DMS53 treated with DMSO at 0.1 percent for 48 hours (cell line): Measurements from ENCODE around the gene P2RX7.
"Not testable (repeated sequence)": the region's sequence is repeated elsewhere in the genome, so short reads cannot be mapped to it uniquely, and the experiment has no call there.

ENCODE experiments used
- DNase-seq: peaks from one replicate; lab custom pipeline; 2025; ENCODE audit not compliant: unreplicated experiment; lab: John Stamatoyannopoulos, UW

Gene P2RX7

DNA sequence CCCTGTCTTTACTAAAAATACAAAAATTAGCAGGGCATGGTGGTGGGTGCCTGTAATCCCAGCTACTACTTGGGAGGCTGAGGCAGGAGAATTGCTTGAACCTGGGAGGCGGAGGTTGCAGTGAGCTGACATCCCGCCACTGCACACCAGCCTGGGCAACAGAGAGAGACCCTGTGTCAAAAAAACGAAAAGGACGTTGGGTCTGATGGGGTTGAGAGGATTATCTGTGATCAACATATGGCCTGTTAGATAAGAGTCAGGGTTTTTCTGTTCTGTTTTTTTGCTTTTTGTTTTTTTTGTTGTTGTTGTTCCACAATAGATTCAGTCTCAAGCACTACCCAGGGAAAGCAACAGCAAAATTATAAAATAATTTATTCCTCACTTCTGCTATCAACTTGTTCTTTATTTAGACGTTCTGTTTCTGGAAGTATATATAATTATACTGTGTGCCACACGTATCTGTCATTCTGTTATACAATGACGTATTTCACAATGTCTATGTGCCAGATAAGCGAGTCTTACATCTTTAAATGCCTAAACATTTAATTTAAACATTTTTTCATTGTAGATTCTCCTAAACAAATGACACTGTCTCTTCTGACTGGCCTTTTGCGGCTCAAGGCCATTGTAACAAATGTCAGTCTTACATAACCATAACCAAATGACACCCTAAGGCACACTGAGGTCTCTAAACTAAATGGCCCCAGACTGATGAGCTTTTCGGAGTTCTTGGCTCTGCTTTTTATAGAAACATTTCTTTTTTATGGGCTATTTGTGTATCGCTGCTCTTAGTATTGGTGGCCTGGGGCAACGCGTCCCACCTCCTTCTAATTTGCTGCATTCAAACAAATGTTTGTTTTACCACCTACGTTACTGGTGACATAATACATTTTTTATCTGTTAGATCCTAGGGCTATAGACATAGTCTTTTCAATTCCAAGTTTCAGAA is 70.0 kb downstream of the P2RX7 start:
- DNase-seq = no peak

DNA sequence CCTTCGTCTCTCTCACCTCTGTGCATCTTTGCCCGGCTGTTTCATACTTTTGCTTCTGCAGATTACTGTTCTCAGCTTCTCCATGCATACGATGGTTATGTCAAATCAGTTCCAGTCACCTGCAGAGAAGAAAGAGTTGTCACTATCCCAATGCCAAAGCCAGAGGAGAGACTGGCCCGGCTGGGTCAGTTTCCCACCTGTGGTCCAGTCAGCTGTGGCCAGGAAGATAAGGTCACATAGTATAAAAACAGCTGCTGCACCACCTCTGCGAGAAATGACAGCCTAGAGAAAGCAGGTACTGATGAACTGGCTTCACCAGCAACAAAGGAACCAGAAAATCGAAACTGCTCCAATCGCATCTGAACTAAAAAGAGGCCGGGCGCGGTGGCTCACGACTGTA is 70.8 kb downstream of the P2RX7 start:
- DNase-seq = no peak

DNA sequence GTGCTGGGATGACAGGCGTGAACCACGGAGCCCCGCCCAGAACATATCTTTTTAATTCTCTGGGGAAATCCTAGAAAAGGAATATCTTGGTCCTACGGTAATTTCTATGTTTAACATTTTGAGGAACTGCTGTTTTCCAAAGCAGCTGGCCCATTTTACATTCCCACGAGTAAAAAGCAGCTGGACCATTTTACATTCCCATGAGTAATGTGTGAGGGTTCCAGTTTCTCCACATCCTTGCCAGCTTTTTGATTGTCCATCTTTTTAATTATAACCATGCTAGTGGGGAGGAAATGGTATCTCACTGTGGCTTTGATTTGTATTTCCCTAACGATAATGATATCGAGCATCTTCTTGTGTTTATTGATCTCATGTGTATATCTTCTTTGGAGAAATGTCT is 72.8 kb downstream of the P2RX7 start:
- DNase-seq = no peak

GRCh38 chr12:121208571-121208970 is 75.9 kb downstream of the P2RX7 start:
- not testable (repeated sequence) for DNase-seq

- DNase-seq = no peak
Measured at GRCh38 chr12:121209221-121209620, 76.5 kb downstream of the P2RX7 start.

GRCh38 chr12:121209624-121210572 is 77.2 kb downstream of the P2RX7 start, which contains the start of gene P2RX4:
P2RX4 (plus strand) TSS chr12:121210129; CDS start chr12:121210165, 36 bp downstream.
- DNase-seq = peak; percentile 74

DNA sequence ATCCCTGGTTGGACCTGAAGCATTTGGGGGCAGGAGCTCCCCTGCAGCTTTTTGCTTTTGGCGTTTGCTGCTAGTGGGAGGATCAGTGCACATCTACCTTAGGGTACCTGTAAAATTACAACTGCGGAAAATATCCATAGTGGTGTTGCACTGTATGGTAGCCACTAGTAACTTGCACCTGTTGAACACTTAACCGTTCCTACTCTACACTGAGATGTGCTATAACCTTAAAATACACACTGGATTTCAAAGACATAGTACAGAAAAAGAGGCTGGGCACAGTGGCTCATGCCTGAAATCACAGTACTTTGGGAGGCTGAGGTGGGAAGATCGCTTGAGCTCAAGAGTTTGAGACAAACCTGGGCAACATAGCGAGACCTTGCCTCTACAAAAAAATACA is 80.2 kb downstream of the P2RX7 start:
- DNase-seq = no peak

GRCh38 chr12:121214166-121214777 is 81.6 kb downstream of the P2RX7 start:
- DNase-seq = no peak

DNA sequence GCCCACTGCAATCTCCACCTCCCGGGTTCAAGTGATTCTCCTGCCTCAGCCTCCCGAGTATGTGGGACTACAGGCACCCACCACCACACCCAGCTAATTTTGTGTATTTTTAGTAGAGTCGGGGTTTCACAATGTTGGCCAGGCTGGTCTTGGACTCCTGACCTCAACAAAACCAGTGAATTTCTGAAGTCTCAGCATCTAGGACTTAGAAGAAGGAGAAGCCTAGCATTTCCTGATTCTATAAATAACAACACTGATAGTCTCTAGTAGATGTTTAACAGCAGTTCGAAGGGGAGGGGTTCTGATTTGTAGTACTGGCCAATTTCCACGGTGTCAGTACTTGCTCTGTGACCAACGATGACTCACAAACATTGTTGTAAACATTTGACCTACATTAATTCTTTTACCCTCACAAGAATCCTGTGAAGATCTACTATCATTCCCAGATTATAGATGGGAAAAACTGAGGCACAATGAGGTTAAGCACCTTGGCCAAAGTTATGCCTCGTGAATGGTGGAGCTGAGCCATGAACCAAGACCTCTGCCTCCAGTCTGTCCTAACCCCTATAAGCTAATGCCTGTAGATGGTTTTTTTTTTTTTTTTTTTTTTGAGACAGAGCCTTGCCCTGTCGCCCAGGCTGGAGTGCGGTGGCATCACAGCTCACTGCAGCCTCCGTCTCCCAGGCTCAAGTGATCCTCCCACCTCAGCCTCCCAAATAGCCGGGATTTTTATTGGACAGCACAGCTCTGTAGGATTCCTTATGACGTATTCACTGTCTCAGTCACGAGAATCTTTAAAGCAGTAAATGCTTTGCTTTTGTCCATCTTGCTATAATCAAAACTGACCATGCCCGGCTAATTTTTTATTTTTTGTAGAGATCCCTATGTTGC is 82.4 kb downstream of the P2RX7 start:
- peak; percentile 69 for DNase-seq

DNA sequence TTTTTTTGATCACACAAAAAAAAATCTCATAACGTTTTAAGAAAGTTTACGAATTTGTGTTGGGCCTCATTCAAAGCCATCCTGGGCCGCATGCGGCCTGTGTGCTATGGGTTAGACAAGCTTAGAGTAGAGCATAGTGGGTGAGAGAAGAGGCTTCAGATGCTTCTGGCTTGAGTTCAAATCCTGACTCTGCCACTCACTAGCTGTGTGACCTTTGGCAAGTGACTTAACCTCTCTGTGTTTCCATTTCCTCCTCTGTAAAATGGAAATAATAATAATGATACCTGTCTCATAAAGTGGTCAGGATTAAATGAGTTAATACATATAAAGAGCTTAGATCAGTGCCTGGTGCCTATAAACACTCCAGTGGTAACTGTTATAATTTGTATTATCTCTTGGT is 83.4 kb downstream of the P2RX7 start:
- DNase-seq = no peak

- DNase-seq = no peak
Measured at GRCh38 chr12:121217063-121217462, 84.4 kb downstream of the P2RX7 start.

GRCh38 chr12:121217761-121218160 is 85.1 kb downstream of the P2RX7 start:
- no peak for DNase-seq

GRCh38 chr12:121218588-121219352 is 86.1 kb downstream of the P2RX7 start:
- no peak for DNase-seq

DNA sequence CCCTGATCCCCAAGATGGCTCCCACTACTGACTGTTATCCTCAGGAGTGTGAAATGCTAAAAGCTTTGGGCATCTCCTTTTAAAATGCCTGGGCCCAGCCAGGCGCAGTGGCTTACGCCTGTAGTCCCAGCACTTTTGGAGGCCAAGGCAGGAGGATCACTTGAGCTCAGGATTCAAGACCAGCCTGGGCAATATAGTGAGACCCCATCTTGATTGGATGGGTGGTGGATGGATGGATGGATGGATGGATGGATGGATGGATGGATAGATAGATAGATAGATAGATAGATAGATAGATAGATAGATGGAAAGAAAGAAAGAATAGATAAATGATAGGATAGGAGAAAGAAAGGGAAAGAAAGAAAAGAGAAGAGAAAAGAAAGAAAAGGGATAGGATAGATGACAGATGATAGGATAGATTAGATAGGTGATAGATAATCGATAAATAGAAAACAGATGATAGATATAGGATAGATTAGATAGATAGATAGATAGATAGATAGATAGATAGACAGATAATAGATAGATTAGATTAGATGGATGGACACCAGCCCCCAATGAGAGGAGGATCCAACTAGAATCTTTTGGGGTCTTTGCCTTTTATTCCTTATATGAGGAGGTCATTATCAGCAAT is 86.8 kb downstream of the P2RX7 start:
- no peak for DNase-seq

- DNase-seq = no peak
Measured at GRCh38 chr12:121222847-121223246, 90.2 kb downstream of the P2RX7 start.

GRCh38 chr12:121223292-121224285 is 90.9 kb downstream of the P2RX7 start:
- no peak for DNase-seq

DNA sequence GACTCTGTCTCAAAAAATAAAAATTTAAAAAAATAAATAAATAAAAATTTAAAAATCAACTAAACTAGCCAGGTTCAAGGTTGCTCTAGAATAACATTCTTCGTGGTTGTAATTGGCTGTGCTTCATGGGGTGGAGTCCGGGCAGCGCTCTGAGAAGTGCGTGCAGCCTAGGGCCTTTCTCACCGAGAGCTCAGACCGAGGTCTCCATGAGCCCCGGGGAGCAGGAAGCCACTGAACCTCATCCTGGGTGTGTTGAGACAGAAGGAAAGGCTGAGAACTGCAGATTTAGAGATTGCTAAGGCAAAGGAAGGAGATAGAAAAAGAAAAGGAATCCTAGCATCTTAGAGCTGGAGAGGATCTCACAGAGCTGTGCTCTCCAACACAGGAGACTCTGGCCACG is 91.9 kb downstream of the P2RX7 start:
- no peak for DNase-seq

- DNase-seq = no peak
Measured at GRCh38 chr12:121226399-121226798, 93.7 kb downstream of the P2RX7 start.
